ENCODE data around the gene AP2M1.

DNA sequence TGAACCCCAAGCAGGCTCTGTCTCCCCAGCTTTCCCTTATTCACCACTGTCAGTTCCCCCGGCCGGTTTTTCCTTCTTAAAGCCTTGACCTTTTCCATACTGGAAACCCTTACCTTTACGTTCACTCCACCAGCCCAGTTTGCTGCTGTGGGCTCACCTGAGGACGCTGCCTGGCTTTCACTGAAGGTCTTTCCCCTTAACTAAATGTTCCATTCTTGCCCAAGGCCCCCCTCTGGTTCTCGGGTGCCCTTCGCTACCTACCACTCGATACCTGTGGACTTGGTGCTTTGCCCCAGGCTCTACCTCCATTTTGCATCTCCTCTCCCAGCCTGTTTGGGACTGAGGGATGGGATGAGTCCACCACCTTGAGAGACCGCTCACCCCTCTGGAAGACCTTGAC is 851 bp downstream of the AP2M1 start:
- TF ChIP-seq CTCF (IDR thresholded peaks at IDR 0.05) (no peak), POLR2AphosphoS5 (IDR thresholded peaks at IDR 0.05) (no peak), POLR2A (IDR thresholded peaks at IDR 0.05) (no peak), EP300 (IDR thresholded peaks at IDR 0.05) (no peak)

All from upper lobe of left lung (tissue), 4 donors.